Glomerular visceral epithelial cell (primary cell): ENCODE data around the gene NRP1.

Experiments
- DNase-seq: peaks from one replicate; pipeline ENCODE4 v3.0.0-alpha.2; 2016; ENCODE audit errors: extremely low spot score

NRP1 gene

DNA sequence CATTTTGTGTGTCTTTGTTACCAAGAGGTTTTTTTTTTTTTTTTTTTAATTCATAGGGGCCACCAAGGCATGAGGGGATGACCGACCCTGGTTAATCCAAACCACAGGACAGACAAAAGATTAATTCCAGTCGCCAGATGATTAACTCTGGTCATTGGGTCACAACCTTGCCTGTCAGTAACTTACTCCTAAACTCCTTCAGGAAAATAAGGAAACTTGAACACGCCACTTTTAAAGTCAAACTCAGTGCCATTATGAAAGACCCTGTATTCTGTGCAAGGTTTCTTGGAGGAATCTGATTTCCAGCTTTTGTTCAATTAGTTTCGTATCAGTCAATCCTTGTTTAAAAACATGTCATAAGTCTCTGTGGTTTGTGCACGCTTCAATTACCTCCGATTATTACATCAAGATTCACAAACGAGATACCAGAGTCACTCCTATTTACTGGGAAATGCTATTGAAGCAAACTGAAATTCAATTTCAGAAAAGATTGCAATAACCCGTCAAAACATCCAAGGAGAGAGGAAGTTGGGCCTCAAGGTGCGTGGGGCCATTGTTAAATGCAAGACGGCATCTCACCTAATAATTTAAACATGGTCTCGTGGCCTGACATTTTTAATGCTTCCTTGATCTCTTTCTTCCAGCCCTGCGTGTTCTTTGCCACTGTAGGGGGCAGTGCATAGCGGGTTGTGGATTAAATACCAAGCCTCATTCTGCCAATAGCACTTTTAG, 44.0 kb downstream of the NRP1 start:
- DNase-seq: peak; percentile 30

DNA sequence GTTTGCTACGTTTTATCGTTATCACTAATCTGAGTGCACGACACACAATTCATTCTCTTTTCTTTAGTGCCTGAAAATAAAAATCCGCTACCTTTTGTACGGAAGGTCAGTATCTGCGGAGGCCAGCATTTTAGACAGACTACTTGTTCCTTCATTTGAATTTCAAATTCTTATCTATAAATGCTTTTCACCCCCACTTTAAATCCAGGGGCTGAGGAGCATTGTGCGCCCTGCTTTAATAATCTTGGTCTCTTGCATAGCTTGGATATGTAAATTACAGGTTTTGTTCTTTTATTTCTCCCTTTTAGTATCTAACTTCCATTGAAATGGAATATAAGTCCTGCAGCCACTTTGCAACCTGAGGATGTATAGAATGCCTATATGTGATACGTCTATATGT, 44.7 kb downstream of the NRP1 start:
- no peak for DNase-seq

DNA sequence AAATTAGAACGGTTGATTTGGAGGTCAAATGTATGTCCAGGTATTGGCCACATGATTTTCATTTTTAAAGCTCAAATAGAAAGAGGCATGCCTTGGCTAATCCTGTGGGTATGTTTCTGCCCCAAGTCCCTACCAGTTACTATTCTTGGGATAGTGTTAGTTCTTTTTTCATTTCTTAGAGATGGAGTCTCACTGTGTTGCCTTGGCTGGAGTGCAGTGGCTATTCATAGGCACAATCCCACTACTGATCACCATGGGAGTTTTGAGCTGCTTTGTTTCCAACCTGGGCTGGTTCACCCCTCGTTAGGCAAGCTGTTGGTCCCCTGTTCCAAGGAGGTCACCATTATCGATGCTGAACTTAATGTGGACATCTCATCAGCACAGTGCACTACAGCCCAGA, 46.3 kb downstream of the NRP1 start:
- DNase-seq: no peak

DNA sequence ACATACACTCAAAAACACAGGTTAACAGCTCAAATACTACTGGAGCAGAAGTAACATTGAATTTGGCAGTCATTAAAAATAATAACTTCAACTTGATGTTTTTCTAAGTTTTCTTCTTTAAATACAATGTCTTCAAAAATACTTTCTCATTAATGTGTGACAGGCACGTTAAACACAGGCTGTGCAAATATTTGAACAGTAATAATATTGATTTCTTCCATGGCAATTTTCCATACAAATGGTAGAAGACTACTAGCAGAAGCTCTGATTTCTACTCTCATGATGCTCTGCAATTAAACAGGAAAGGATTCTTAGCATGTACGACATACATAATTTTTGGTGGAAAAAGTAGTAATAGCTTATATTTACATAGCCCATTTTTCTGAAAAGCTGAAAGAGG, 47.4 kb downstream of the NRP1 start:
- DNase-seq: no peak

DNA sequence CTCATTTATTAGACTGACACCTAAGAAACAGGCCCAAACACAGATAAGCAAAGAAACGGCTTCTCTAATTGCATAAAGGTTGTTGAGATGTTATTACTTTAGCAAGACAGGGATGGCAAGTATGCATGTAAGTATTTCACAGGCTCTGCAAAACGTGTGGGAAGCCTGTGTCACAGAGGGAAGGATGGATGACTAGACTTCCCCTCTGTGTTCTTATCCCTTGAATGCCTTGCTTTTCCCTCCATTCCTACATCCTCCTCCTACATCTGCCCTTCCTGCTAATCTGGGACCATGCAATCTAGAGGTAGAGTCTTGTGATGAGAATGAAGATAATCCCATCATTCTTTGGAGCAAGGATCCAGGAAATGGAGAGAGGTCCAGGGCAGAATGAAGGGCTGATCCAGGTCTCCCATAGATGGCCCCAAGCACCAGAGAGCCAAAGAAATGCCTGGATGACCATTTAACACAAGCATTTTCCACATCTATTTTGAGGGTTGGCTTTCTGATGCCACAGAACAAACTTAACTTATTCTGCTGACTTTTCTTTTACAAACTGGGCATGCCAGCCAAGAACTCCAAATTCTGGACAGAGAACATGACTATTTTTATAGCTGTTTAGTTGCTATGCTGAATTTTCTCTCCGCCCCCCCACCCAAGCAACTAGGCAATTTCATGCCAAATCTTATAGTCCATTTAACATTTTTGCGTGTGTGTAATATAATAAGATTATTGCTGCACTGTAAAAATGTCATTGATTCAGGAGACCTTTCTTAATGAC, 48.1 kb downstream of the NRP1 start:
- no peak for DNase-seq

DNA sequence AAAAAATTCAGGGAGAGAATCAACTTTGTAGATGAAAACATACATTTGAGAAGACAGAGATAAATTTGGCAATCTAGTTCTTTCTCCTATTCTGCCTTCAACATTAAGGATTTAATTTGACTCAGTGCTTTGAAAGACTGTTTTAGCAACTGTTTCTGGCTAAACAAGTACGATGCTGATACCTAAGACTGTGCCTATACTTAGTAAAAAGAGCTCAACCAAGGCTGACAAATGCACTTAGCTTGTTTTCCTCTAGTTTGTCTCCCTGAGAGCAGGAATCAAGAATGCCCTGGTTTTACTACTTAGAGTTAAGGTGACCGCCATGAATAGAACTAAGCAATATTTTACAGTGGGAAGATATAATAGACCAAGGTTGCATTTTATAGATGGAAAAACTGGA, 49.5 kb downstream of the NRP1 start:
- no peak for DNase-seq

DNA sequence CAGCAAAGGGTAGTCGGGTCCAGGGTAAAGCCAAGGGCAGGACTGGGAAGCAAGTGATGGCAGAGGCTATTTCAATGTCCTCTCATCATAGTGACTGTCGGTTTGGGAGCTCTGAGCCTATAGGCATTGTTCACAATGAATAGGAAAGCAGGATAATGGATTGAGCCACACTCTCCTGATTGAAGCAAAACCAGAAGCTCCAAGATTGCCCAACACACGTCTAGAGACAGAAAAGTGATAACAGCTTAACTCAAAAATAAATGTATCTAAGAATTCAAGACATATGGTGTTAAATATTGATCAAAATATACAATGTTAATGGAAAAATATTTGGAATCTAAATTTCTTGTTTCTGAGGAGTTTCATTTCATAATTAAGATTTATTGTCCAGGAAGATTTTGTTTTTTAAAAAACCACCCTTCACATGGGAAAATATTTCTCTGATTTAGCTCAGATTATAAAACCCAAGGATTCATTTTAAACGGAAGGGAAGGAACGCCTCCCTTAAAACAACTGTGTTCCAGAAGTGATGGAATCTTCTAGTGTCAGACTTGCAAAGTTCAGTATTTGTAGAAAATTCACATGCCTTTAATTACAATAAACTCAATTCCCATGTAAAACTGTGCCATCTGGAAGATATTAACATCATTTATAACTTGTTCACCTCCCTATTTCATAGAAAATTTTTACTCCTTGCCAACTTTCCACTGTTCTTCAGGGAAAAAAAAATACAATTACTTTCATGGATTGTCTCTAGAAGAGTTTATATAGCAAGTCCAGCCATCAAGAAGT, 54.5 kb downstream of the NRP1 start:
- no peak for DNase-seq

DNA sequence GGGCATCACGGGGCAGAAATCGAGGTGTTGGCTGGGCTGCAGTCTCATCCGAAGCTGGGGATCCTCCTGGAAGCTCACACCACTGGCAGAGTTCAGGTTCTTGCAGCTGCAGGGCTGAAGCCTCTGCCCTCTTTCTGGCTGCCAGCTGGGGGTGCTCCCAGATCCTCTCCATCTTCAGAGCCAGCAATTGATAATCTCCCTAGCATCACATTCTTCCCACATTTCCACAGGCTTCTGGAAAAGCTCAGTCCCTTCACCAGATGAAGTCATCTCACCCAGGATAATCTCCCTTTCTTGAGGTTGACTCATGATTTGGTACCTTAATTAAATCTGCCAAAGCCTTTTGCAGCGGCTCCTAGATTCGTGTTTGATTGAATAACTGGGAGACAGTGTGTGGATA, 55.2 kb downstream of the NRP1 start:
- DNase-seq: peak; percentile 9

DNA sequence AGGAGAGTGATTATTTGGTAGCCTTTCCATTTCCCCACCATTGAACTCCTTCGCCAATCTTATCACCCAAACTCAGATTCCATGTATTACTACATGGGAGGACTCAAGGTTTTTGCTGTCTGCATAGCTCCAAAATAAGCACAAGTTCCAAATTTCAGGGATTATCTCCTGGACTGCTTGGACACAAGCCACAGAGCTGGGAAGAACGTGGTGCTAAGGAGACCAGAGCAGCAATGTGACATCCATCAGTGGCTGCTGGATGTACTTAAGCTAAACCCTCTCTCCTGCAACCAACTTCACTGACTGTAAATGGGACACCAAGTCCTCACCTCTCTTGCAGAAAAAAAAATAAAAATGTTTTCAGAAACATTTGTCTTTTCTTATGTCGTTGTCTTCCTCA, 56.3 kb downstream of the NRP1 start:
- no peak for DNase-seq

DNA sequence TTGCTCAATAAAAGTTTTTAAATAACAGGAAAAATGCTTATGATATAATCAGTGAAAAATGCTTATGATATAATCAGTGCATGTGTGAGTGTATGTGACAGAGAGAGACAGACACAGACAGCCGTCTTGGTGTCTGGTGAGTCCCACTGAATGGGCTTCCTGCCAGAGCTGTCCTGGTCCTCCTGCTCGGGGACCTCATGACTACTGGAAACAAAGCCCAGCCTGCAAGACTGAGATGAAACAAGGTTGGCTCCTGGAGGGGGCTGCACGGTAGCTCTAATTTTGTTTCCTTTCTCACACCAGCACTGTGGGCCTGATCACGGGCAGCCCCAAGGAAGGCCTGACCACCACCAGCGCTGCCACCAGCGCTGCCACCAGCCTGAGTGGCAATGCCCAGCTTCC, 57.3 kb downstream of the NRP1 start:
- peak; percentile 62 for DNase-seq

DNA sequence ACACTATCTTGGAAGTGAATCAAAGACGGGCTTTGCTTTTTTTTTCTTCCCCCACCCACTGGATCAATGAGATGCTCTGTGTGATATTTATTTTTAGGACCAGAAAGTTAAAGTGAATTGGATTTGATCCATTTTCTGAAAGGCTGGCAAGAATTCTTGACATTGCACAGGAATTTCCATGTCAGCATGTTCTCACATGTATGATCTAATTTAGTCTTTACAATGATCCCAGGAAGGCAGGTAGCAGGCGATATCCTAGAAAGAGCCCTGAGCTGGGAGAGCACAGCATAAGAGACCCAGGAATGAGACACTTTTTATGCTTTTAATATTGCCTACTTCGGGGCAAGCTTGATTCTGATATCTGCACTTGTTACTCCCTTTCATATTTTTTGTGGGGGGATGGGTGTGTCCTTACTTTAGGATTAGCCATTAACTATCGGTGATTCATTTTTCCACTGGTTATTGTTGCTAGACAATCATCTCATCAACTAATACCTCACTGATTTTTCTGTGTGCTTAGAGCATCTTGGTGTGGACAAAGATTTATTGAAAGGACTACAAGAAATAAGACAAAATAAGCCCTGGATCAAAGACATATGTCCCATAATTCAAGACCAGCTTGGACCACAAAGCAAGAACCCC, 58.1 kb downstream of the NRP1 start:
- peak; percentile 39 for DNase-seq

DNA sequence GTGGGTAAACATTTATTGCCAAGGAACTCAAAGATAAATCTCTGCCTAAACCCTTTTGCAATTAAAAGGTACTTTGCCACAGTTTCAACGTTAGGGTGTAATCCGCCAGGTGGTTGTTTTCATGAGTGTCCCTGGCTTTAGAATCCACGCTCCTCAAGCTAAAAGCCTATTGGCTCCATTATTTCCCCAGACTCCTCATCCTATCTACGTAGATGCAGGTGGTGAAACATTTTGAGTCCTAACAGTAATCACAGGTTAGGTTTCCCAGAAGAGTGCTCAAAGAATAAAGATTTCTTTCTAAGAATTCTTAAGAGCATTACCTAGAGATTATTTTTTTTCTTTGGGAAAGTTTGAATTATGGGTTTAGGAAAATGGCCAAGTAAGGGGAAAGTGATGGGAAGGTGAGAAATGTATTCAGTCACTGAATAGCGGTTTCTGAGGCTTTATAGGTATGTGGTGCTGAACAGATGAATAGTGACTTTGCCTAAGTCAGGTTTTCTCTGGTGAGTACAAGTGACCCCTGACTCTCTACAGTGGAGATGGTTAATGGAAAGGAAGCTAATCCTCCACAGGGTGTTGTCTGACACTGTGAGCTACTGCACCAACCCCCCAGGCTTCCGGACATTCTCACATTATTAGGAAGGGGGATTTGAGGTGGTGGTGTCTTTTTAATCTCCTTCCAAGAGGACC, 60.2 kb downstream of the NRP1 start:
- DNase-seq: peak; percentile 13

DNA sequence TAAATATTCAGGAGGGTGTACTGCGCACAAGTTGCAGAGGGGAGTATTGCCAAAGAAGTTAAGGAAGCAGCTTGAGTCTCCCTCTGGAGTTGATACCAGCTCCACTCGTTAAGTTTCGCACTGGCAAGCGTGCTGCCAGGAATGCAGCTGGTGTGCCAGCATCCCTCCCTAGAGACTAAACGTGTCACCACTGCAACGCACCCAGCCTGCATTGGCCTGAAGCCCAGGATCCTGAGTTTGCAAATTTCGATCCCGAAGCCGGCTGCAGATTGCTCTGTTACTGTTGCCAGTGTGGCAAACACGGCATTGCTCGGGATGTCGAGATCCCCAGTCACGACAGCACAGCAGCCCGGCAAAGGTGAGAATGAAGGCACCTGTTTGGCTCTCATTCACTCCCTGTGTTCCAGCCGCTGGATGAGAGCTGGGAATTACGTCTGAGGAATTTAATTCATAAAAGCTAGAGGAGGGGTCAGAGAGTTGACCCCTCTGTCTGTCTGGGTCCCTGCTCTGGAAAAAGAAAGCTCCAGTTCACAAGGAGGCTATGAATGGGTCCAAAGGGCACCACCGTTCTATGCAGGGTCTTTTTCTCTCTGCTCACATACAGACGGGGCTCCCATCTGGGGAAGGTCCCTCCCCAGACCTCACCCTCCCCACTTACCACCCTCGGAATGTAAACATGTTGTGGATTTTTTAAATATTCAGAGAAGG, 61.0 kb downstream of the NRP1 start:
- peak; percentile 92 for DNase-seq

DNA sequence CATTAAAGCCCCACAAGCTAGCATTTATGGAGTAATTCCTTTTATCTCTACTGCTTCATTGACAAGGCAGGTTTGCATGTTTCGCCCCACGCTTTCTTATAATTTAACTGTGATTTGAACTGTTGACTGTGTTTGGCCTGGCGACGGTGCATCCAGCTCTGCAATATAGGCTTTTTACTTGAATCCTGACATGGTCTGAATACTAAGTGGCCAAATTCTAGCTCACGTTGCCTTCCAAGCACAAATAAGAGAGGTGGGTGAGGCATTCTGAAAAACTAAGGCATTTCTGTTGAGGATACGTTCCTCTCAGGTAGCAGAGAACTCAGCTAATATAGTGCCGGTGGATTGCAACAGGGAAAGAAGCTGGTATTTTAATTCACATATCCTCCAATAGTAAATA, 61.8 kb downstream of the NRP1 start:
- no peak for DNase-seq

DNA sequence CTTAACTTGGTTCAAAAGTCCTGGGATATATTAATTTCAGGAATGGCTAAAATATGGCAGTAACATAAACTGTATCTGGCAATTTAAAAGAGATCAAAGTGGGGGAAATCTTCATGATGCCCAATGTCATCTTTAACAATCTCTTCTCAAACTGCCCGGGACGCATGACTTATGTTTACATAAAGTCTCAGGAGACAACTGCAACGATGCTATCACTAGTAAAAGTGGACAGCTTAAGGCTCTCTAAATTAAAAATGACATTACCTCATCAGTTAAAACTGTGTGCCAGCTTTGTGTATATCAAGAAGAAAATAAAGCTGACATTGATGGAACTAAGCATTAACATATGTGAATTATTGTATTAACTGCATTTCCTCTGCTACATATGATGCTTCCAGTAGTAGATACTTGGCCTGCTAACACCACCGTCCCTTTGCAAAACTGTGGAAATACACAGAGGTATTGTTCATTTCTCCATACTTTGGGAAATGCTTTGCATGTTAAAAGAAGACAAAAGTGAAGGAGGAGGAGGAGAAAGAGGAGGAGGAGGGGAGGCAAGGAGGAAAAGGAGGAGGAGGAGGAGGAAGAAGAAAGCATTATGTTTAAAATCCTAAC, 62.4 kb downstream of the NRP1 start:
- DNase-seq: no peak

DNA sequence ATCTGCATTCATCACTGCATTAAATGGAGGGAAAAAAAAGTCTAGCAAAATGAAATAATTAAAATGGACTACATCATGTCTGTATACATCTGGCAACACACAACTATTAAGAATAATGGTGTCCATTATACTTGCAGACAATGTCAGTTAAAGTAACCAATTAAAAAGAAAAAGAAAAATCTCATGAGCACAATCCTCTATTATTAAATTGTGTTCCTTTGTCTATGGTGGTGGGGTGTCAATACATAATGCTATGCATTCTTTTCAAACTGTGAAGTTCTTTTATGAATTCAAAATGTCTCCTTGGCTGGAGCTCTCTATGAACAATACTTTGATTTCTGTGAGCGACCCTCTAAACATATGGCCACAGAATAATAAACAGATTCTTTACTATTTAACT, 63.5 kb downstream of the NRP1 start:
- no peak for DNase-seq

DNA sequence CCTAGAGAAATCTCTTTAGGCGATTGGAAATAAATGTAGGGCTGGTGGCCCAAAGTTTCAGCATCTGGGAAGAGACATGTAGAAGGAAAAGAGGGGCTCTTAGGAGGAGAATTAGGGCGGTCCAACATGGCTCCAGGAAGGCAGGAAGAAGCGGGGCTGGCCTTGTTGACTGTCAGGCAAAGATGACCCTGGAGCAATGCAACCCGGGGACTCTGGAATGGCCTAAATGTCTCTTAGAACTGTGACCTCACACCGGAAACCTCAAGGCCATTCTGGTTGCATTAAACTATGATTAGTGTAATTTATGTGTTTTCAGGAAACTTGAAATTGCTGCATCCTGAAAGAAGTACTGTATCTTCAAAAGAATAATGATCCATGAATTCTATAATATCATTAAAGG, 66.8 kb downstream of the NRP1 start:
- DNase-seq: no peak

DNA sequence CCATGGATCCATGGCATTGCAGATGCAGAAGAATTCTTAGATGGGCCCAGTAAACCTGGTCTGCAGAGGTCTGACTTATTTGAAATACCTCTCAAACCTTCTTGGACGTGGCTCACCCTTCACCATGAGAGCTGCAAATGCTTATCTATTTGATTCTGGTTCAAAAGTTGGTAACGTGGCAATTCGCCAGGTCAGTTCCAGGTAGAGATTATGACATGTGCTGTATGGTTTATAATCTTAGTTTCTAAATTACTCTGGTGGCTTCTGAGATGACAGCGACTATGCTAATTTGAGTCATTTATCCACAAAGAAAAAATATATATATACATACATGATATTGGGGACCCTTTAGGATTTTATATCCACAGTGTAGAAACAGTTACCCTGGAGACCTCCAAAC, 68.8 kb downstream of the NRP1 start:
- no peak for DNase-seq

DNA sequence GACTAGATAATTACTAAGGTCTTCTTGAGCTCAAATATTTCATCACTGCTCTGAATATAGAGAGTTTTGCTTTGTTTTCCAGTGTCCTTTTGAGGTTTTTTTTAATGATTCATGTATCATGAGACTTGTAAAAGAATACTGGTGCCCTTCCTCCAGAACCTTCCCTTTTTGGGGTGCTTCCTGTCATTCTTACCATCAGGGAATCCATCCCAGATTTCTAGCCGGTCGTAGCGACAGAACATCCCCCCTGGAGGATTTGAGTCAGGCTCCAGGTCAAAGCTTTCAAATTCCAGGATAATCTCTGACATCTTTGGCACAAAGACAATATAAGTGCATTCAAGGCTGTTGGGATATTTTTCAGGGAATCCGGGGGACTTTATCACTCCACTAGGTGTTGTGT, 71.0 kb downstream of the NRP1 start:
- DNase-seq: peak; percentile 47

DNA sequence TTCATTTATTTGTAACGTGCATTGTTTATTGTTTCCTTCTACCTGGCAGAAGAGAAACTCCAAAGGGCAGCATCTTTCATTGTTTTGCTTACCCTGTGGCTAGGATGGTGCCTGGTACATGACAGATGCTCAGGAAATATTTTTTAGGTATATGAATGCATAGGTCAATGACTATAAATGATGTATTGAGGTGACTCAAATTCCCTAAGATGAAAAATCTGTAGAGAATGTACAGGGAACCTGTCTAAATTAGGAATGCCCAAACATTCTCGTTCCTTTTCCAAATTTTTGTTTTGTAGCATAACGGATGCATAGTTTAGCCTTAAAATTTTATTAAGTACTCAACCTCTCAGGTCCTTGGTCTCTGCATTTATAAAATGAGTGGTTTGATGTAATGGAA, 71.6 kb downstream of the NRP1 start:
- no peak for DNase-seq
